Lower lobe of right lung (tissue), 2 donors: ENCODE measurements around the gene CYP11A1. TPM values are rescaled to one million over a fixed set of nuclear protein-coding genes. Genes with fewer than 3 reads are reported as not detected.

Source experiments
- ATAC-seq, 2 donors: fragments of 200-7000 bp; cut with Tn5 transposase; one replicate each; pipeline ENCODE4 v1.9.1; 2020 to 2022; ENCODE audit warnings: mild to moderate bottlenecking in 2 of 2, moderate library complexity in 2 of 2
- DNase-seq: peaks from one replicate; pipeline ENCODE4 v3.0.0-alpha.2; 2020
- H3K27ac ChIP-seq: fragments of 200-600 bp; one replicate; pipeline ENCODE4 v1.8.0; 2022
- H3K27me3 ChIP-seq: fragments of 200-600 bp; one replicate; pipeline ENCODE4 v1.8.0; 2022; ENCODE audit warnings: low read depth
- H3K36me3 ChIP-seq: fragments of 200-600 bp; one replicate; pipeline ENCODE4 v1.8.0; 2022; ENCODE audit warnings: mild to moderate bottlenecking
- H3K4me1 ChIP-seq: fragments of 200-600 bp; one replicate; pipeline ENCODE4 v1.8.0; 2022
- H3K4me3 ChIP-seq: fragments of 200-600 bp; one replicate; pipeline ENCODE4 v1.8.0; 2022; ENCODE audit warnings: mild to moderate bottlenecking
- H3K9me3 ChIP-seq: fragments of 200-600 bp; one replicate; pipeline ENCODE4 v1.8.0; 2022
- intact Hi-C: fragments of 100-400 bp; cut with DNase I; formaldehyde crosslinking; loops from one replicate; pipeline ENCODE4 v1.11.0; 2022
- total RNA-seq: library from RNA; stranded (reverse); fragmentation: NEBNext Ultra II Directional; extraction: Animal tissue kit (Norgen Biotek cat#: 25700); gene quantifications from one replicate; pipeline ENCODE4 v1.2.1, GENCODE V29; 2021
- TF ChIP-seq, protein P1 (sequence below): fragments of 200-600 bp; IDR thresholded peaks from one replicate; pipeline ENCODE4 v1.8.0; 2022; ENCODE audit warnings: antibody characterized with exemption, mild to moderate bottlenecking
- donor health status: DM: no; HTN: yes; CAD: no; lungs with severe emphysema.

The CYP11A1 gene
- total RNA-seq, 1 donor from 2014 or later: 0.59 TPM

DNA sequence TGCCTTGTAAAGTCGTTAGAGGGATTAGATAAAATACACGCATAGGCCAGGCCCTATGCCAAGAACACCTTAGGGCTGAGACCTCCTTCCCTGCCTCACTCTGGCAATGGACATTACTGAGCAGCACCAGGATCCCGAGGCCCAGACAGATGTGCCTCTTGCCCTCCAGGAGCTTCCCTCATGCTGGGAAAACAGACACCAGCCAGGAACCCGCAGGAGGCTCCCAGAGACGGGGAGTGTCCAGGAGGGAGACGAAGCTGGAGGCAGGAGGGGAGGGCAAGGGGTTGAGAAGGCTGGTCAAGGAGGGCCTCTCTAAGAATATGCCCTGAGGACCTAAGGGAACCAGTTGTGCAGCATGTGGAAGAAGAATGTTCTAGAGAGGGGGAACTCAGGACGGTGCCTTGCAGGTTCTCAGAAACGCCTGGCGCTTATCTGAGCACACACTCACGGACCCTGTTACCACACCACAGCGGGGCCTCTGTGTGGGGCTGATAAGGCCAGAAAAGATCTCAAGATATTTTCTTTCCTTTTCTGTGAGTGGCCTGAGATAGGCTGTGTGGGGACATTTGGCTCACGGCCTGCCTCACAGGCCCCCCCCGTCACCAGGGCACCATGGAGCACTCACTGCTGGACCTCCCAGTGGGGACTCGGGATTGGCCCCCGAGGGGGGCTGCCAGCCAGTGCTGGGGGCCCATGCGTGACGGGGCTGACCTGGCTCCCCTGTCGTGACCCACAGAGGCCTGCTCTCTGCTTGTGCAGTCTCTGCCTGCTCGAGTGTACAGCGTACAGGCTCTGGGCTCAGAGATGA, 22.0 kb upstream of the CYP11A1 start:
- DNase-seq (peak; percentile 68), ATAC-seq (peak; percentile 67 to 76)
- intact Hi-C loops: no loop called here
- H3K4me3 ChIP-seq: no peak overlapping the region
- TF ChIP-seq, protein P1, sequence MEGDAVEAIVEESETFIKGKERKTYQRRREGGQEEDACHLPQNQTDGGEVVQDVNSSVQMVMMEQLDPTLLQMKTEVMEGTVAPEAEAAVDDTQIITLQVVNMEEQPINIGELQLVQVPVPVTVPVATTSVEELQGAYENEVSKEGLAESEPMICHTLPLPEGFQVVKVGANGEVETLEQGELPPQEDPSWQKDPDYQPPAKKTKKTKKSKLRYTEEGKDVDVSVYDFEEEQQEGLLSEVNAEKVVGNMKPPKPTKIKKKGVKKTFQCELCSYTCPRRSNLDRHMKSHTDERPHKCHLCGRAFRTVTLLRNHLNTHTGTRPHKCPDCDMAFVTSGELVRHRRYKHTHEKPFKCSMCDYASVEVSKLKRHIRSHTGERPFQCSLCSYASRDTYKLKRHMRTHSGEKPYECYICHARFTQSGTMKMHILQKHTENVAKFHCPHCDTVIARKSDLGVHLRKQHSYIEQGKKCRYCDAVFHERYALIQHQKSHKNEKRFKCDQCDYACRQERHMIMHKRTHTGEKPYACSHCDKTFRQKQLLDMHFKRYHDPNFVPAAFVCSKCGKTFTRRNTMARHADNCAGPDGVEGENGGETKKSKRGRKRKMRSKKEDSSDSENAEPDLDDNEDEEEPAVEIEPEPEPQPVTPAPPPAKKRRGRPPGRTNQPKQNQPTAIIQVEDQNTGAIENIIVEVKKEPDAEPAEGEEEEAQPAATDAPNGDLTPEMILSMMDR: no peak
- no peaks in the 10 kb centered on the region for H3K9me3 ChIP-seq
- H3K4me1 ChIP-seq: peaks cover 36% of the 10 kb centered on the region
- H3K27ac ChIP-seq: peak overlapping the region; percentile 25
- no peaks in the 10 kb centered on the region for H3K27me3 ChIP-seq
- no peaks in the 10 kb centered on the region for H3K36me3 ChIP-seq

DNA sequence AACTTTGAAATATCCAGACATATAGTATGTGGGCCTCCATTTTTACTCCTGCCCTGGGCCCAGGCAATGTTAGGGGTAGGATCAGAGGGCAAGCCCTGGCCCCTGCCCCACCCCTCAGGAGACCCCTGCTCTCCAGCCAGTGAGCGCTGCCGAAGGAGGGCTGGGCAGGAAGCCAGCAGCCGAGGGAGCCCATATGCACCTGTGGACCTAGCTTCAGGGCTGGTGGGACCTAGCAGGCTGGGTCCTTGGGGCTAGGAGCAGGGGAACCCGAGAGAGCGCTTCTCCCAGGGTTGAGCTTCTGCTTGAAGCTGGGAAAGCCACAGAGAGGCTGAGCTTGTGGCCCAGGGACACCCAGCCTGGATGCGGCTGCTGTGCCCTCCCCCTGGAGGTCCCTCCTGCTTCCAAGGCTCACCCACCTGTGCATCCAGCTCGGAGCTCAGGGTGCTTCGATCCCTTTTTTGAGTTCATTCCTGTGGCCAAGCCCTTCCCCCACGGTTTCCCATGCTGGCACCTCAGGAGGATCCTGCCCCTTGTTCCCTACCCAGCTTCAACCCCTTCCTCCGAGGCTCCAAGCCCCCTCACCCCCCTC, 21.0 kb upstream of the CYP11A1 start:
- ATAC-seq: no peak
- H3K36me3 ChIP-seq: no peaks in the 10 kb centered on the region
- H3K27me3 ChIP-seq: no peaks in the 10 kb centered on the region
- intact Hi-C loops: no loop called here
- TF ChIP-seq, protein P1: no peak
- H3K4me3 ChIP-seq: no peak overlapping the region
- H3K9me3 ChIP-seq: no peaks in the 10 kb centered on the region
- no peak for DNase-seq
- H3K4me1 ChIP-seq: peaks cover 43% of the 10 kb centered on the region
- H3K27ac ChIP-seq: no peak overlapping the region

DNA sequence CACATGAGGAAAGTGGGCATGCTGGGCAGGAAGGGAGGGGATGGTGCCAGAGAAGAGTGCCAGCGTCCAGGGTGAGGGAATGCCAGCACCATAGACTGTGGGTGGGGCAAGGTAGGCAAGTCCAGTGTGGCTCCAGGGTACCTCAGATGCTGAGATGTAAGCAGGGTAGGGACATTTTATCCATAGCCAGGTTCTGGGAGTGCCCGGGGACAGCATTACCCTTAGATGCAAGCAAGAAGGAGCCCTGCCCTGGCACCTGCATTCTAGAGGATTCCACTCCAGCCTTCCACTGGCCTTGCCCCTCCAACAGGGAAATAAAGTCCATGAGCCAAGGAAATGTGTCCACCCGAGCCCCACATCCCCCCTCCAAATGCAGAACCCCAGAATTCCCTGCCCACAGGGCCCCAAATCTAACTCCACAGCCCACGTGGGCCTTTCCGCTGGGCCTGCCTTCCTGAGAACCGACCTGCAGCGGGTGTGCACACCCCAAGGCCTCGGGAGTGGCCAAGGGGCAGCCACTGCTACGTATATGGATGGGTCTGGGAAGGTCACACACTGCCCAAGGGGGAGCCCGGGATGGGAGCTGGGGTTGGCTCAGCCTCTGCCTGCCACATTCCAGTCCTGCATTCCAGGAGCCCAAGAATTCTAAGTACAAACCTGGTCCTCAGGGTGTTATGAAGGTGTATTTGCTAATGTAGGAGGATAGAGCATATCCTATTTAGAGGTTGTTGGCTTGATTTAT, 20.3 kb upstream of the CYP11A1 start:
- TF ChIP-seq, protein P1: no peak
- Histone ChIP-seq H3K9me3 (no peaks in the 10 kb centered on the region), H3K36me3 (no peaks in the 10 kb centered on the region), H3K4me3 (no peak overlapping the region), H3K27me3 (no peaks in the 10 kb centered on the region), H3K27ac (peak overlapping the region; percentile 36), H3K4me1 (peaks cover 43% of the 10 kb centered on the region)
- no peak for DNase-seq
- intact Hi-C loops: no loop called here
- ATAC-seq: peak; percentile 31 to 35

DNA sequence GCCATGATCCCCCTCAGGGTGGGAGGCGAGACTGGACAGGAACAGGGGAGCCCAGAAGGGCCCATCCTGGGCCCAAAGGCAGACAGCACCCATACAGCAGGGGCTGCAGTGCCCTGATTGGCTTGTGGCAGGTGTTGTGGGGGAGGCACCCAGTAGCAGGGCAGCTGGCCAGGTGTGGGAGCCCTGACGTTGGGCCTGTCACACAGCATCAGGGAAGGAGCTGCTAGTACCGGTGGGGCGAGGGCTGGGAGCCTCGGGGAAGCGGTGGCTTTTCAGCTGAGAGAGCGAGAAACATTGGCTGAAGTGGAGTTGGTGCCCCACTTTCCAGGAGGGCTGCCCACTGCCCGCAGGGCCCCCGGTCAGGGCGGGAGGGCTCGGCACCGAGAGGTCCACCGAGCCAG, 19.7 kb upstream of the CYP11A1 start:
- no peaks in the 10 kb centered on the region for H3K9me3 ChIP-seq
- H3K36me3 ChIP-seq: no peaks in the 10 kb centered on the region
- no peak overlapping the region for H3K4me3 ChIP-seq
- TF ChIP-seq, protein P1: no peak
- H3K27ac ChIP-seq: peak overlapping the region; percentile 36
- DNase-seq: no peak
- intact Hi-C loops: no loop called here
- no peaks in the 10 kb centered on the region for H3K27me3 ChIP-seq
- ATAC-seq: no peak
- peaks cover 50% of the 10 kb centered on the region for H3K4me1 ChIP-seq

DNA sequence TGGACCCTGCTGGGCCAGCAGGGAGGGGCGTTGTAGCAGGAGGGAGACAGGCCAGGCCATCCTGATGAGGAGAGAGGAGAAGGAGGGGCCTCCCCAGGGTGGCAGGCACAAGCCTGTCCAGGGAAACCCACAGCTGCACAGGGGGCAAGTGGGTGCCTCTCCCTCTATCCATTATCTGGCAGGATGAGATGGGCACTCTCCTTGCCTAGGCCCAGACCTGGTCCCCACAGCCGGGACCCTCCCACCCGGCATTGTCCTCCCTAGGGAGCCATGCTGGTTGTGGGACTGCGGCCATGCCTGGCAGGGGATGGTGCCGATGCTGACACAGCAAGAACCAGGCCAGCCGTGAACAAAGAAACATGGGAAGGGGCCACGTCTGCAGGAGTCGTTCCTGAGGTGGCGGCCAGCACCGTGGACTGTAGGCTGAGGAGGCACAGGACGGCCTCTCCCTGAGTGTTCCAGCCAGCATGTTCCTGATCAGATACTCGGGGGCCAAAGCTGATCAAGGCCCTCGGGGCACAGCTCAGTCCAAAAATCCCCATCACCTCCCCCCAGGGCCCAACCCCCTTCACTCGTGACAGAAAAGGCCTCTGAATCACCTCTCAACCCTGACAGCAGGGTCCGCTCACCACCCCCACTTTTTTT, 19.2 kb upstream of the CYP11A1 start:
- no peaks in the 10 kb centered on the region for H3K9me3 ChIP-seq
- H3K36me3 ChIP-seq: no peaks in the 10 kb centered on the region
- intact Hi-C loops: no loop called here
- no peak for DNase-seq
- H3K4me3 ChIP-seq: no peak overlapping the region
- H3K27me3 ChIP-seq: no peaks in the 10 kb centered on the region
- TF ChIP-seq, protein P1: no peak
- peak overlapping the region; percentile 81 for H3K27ac ChIP-seq
- H3K4me1 ChIP-seq: peaks cover 52% of the 10 kb centered on the region
- ATAC-seq: no peak
